HG03280 (cell line): Measurements from ENCODE around the gene LRRC71.

ENCODE experiments used
- ATAC-seq: cut with Tn5 transposase; IDR thresholded peaks from one replicate; pipeline ENCODE4 v1.9.1; 2021; ENCODE audit warnings: mild to moderate bottlenecking, moderate library complexity; ENCODE audit not compliant: unreplicated experiment

Gene LRRC71

DNA sequence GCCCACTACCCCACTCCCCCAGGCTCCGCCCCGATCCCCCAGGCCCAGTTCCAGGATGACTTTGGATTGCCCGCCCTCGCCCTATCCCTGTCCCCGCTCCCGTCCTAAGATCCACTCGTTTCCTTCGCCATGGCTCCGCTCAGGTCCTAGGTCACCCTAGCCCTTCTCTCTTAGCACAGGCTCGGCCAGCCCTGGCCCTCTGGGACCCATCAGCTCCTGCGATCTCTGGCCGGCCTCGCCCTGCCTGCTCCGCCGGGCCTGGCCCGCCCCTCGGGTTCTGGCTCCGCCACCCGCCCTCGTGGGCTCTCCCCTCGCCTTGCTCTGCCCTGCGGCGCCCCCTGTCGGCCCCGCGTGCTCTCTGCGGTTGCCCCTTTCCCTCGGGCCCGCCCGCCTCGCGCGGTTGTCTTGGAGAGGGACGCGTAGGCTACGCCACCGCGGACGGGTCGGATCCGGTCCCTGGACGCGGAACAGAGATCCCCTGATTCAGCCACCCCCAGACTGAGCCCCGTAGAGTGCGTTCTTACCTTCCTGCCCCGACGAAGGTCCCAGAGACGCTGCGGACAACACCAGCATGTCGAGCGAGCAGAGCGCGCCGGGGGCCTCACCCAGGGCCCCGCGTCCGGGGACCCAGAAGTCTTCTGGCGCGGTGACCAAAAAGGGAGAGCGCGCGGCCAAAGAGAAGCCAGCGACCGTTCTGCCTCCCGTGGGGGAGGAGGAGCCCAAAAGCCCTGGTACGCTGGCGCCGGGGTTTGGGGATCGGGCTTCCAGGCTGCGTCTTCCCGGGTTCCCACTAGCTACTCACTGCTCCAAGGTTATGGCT is at the start of gene LRRC71:
LRRC71 (plus strand) TSS at position 400 of the 820 bp plus-strand sequence; CDS start at position 572, 172 bp downstream.
- no peak for ATAC-seq

DNA sequence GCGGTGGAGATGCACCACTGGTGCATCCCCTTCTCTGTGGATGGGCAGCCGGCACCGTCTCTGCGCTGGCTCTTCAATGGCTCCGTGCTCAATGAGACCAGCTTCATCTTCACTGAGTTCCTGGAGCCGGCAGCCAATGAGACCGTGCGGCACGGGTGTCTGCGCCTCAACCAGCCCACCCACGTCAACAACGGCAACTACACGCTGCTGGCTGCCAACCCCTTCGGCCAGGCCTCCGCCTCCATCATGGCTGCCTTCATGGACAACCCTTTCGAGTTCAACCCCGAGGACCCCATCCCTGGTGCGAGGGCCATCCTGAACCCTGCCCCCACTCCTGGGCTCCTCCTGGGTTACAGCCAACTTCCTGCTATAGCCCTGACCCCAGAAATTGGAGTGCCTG is 46.8 kb upstream of the LRRC71 start:
- no peak for ATAC-seq

DNA sequence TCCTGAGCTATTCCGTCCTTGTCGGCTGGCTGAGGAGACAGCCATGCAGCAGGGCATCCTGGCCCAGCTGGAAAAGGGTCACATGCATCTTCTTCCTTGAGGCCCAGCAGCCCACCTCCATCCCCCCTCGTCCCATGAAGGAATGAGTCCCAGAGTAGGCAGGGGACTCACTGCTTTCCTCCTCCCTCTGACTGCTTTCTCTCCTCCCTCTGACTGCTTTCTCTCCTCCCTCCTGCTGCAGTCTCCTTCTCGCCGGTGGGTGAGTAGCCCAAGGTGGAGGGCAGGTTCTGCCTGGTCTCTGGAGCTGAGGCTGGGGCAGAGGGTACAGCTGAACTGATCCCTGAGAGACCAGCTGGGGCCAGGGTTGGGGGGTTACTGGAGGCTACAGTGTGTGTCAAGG is 46.3 kb upstream of the LRRC71 start:
- ATAC-seq, result no peak

DNA sequence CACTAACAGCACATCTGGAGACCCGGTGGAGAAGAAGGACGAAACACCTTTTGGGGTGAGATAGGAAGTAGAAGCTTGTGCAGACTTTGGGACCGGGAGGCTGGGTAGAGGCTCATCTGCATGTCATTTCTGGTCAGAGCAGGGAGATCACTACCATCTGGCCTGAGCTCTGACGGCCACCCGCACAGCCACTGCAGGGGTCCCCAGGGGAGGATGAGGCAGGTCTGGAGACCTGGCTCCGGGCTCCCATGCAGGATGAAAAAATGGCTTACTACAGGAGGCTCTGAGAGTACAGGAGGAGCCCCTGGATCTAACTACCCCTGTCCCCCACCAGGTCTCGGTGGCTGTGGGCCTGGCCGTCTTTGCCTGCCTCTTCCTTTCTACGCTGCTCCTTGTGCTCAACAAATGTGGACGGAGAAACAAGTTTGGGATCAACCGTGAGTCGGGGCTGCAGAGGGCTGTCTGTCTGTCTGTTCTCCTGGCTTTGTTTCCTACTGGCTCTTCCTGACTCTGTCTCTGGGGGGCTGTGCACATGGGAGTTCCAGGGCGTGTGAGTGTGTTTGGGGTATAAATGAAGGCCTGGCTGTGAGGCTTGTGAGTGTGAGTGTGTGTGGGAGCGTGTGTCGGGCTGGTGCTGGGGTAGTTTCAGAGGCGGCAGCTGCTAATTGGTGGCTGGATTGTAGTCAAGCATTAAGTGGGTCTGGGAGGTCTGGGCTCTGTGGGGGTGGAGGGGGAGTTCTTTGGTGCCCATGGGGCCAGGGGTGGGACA is 45.7 kb upstream of the LRRC71 start:
- no peak for ATAC-seq

DNA sequence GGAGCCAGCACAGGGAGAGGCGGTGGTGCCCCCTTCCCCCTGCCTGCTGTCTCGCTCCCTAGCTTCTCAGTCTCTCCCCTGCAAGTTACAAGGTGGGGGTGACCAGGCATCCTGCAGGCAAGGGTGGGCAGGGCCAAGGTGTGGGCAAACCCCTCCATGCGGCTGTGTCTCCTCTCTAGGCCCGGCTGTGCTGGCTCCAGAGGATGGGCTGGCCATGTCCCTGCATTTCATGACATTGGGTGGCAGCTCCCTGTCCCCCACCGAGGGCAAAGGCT is 45.2 kb upstream of the LRRC71 start:
- no peak for ATAC-seq

DNA sequence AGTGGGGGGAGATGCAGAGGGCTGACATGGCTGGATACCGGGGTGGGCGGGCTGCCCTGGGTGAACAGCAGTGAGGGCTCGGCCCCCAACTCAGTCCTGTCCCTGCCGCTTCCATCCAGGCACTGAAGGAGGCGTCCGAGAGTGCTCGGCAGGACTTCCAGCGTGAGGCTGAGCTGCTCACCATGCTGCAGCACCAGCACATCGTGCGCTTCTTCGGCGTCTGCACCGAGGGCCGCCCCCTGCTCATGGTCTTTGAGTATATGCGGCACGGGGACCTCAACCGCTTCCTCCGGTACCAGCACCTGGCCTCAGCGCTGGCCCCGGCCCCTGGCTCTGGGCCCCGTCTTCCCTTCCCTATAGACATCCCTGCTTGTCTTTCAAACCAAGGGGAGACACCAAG is 44.2 kb upstream of the LRRC71 start:
- ATAC-seq, result no peak

DNA sequence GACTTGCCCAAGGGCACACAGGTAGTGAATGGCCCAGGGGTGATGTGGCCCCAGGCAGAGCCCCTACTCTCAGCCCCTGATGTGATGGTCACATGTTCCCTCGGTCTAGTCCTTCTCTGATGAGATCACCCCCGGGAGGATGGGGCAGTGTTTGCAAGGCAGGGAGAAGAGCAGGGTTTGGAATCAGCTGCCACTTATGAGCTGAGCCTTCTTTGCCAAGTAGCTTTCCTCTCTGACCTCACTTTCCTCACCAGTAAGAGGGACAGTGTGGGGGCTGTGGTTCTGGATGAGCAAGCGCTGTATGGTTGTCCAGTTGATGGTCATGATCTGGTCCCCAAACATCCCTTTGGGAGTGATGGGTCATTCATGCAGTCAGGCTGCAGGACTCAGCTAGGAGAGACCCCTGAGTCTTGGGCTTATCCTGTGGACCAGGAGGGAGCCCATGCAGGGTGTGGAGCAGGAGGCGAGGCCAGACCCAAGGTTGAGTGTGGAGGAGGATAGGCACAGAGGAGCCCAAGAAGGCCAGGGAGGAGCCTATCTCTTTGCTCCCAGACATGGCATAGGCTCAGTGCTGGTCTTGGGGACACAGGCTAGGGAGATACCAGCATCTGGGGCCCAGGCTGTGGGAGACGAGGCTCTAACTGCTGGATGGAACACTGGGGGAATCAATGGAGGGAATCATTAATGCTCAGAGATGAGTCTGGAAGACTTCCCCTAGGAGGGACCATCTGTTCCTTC is 42.8 kb upstream of the LRRC71 start:
- ATAC-seq, result no peak

DNA sequence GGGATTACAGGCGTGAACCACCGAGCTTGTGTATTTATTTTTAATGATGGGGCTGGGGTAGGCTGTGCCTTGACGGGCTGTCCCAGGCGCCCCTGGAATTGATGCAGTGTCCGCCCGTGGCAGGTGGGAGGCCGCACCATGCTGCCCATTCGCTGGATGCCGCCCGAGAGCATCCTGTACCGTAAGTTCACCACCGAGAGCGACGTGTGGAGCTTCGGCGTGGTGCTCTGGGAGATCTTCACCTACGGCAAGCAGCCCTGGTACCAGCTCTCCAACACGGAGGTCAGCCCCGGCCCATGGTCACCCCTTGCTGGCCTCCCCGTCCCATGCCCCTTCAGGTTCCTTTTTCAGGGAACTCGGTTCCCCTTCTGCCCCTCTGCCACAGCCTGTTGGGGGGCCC is 40.6 kb upstream of the LRRC71 start:
- ATAC-seq, result no peak

DNA sequence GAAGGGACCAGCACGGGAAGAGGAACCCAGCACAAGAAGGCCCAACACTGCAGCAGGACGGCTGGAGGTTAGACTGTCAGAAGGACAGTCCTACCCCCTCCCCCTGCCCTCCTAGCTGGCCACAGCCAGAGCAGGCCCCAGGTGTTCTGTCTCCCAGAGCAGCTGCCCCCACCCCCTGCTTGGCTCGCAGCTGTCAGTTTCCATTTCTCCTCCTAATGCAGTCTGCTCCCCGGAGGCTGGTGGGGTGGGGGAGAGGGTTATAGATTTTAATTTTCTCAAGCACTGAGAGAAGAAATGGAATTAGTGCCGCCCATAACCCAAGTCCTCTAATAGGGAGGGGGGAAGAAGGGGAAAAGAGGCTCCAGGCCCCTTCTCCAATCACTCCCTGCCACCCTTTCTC is 40.0 kb upstream of the LRRC71 start:
- ATAC-seq, result no peak

DNA sequence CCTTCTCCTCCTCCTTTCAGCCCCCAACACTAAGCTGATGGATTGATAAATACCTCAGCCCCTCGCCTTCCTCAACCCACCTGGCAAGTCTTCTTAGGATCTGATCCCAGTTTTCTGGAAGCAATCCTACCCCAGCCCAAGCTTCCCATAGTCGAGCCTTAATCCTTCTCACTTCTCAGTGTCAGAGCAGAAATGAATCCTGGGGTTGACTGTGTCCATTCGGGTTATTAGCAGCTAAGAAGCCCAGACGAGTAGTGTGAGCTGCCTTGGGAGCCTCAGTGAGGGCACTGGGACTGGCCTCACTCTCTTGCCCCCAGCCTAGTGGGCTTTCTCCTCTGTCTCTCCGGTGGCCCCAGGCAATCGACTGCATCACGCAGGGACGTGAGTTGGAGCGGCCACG is 39.3 kb upstream of the LRRC71 start:
- no peak for ATAC-seq

DNA sequence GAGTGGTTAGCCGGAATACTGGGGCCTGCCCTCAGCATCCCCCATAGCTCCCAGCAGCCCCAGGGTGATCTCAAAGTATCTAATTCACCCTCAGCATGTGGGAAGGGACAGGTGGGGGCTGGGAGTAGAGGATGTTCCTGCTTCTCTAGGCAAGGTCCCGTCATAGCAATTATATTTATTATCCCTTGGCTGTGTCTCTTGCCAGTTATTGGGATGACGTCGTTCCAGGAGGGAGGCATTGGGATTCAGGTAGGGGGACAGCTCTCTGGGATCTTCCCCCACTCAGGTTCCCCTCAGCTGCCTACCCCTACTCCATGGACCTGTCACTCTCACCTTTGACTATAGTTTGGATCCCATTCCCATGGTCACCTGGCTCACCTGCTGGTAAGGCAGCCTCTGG is 38.8 kb upstream of the LRRC71 start:
- ATAC-seq, result no peak

DNA sequence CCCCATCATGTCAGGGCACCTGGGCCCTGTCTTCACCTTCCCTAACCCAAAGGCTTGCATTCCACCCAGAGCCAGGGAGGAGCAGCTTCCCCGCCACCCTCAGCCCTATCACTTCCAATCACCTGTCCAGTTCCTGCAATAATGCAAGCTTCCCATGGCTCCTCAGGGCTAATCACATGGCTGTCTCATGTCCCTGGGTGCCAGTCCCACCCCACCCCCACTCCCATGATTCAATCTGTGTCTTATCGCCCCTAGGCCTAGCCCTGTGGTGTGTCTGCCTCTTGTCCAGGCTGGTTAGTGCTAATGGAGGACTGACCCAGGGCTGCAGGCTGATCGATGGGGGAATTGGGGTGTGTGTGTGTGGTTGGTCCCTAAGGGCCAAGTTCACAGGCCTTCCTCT is 37.9 kb upstream of the LRRC71 start:
- ATAC-seq, result no peak

DNA sequence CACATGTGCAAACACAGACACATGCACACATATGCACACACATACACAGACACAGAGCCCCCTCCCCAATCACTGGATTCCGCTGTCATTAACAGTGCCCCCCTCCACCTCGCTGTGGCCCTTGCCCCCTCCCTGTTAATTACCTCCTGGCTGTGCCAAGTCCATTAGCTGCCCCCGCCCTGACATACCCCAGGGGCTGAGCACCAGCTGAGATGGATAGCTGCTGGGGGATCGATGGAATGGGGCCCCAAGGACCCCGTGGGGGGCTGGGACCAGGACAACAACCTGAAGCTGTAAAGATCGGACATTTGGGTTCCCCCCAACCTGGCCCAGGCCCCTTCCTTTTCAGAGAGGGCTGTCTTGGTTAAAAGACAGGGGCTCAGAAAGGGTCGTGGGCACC is 36.5 kb upstream of the LRRC71 start:
- no peak for ATAC-seq

DNA sequence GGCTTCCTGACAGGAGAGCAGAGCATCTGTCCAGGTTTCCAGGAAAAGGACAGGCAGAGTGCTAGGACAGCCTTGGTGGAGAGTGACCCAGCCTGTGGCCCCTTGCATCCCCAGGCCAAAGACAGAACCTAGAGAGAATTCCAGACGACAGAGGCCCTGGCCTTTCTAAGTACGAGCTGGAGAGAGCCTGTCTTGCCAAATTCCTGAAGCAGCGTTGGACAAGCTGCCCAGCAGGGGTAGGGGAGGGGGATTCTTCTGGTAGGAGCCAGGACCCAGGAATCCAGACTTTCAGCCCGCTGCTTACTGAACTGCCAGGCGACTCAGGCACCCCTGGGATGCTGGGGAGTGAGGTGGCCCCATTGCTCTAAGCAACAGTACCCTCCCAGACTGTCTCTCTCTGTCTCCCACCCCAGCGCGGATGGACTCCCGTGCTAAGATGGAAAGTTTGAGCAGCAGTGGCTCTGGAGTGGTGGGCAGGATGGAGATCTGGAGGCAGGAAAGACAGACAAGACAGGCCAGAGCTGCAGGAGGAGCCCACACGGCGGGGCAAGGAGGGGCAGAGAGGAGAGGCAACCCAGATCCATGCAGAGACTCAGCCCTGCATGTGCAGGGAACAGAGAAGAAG is 35.8 kb upstream of the LRRC71 start:
- no peak for ATAC-seq

DNA sequence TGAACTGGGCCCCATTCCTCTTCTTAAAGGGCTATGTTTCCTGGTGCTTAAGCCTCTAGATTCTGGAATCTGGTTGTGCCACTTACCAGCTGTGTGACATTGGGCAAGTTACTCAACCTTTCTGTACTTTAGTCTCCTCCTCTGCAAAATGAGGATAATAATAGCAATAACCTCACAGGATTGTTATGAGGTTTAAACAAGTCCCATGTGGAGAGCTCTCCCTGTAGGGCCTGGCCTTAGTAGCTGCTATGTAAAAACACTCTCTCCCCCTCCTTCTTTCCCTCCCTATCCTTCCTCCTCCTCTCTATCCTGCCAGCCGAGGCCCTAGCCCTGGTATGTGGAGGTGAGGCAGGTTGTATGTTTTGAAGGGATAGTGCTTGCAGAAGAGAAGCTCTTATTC is 35.1 kb upstream of the LRRC71 start:
- ATAC-seq, result no peak

DNA sequence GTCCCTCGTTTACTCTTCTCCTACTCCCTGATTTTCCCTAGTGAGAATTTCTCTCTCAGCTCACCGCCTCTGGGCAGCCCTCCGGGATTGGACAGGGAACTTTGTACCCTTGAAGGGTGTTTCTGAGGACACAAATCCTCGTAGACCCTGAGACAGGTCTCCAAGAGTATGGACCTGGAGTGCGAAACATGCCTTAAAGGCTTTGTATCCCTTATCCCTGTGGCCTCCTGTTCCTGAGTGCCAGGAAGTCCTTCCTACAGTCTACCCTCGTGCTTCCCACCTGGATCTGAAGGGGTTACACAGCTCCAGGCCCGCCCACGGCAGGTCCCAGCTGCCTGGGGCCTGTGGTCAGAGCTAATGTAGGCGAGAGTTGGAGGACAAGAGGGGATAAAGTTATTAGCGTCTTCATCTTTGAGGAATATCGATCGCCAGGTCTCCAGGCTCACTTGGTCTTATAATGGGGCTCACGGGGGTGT is 34.5 kb upstream of the LRRC71 start:
- ATAC-seq, result no peak

DNA sequence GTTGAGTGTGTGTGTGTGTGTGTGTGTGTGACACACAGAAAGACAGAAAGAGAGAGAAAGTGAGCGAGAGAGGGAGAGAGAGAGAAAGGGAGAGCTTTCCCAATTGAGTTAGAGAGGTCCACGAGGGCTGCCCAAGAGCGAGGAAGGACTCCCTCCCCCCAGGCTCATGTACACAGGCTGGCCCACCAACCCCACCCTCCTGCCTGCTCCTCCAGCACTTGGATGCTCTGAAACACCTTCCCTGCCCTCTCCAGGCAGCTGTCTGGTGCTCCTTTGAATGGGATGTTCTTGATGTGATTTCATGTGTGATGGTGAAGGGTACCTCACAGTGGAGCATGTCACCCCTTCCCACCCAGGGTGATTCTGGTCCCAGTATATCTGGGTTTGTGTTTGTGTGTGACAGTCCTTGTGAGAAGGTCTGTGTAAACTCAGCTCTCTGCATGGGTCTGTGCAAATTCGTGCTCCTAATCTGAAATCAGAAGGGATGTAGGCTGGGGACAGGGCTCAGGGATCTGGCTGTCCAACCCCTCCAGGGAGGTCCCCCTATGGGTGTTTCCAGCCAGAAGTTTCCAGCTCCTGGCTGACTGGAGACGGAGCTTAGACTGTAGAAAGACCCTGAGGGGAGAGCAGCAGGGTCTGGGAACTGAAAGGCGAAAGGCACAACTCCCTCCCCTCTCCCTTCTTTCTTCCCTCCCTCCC is 33.7 kb upstream of the LRRC71 start:
- ATAC-seq, result no peak

DNA sequence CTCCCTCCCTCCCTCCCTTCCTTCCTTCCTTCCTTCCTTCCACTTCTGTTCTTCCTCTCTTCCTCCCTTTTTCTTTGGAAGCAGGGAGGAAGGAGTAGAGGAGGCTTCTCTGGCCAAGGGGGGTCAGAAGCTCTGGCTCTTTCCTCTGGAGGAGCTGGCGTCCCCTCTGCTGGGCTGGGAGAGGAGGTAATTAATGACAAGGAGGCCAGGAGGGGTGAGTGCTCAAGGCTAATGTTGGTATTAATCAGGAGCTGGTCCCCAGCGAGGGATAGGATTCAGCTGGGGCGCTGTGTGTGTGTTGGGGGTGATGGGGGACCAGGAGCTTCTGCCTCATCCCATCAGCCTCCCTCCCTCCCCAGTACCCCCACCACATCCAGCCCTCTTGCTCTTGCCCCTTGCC is 33.1 kb upstream of the LRRC71 start:
- no peak for ATAC-seq

DNA sequence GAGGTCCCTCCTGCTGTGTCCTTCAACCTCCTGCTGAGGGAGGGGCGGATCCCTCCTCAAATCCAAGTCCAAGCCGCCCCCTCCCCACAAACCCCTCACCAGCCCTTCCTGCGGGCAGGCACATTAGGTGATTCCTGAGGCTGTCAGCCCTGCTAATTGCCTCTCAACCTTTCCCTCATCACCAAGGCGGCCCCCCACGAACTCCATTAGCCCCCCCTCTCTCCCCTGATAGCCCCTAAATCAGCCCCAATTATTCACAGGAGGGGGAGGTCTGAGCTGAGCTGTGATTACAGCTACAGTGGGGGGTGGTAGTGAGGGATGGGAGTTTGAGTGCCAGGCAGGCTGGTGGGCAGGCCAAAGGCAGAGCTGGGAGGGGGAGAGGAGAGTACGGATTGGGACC is 32.7 kb upstream of the LRRC71 start:
- no peak for ATAC-seq

DNA sequence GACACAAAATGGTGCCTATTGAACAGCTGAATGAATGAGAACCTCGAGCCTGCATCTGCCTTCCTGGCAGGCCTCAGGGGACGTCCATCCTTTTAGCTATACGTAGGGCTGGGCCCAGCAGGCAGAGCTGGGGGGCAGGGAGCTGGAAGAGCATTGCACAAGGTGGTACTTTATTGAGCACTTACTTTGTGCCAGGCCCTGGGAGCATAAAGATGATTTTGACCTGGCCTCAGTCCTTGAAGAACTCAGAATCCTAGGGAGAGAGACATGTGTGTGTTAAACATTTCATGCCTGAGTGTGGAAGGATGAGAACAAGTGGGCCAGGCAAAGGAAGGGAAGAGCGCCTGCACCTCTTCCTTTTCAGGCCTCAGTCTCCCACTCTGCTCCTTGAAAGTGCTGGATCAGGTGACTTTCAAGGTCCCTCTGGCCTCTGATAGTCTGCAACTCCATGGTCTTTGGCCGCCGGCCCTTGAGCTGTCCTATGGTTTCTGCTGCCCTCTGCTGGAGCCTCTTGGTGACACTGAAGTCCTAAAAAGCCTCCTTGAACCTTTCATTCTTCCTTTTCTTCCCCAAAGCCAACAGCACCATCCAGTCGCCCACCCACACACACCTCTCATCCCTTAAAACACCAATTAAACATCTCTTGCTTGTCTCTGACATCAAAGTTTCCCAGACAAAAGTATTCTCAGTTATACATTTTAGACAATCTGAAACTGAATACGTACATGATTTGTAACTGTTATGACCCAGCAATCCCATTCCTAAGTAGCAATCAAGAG is 30.4 kb upstream of the LRRC71 start:
- ATAC-seq, result no peak
